Transverse colon (tissue), 4 donors: ENCODE results near the gene VMO1.

Experiments used
- EP300 ChIP-seq: sonication (generic); formaldehyde crosslinking; IDR thresholded peaks from one replicate; pipeline ENCODE4 v1.6.1; 2017; ENCODE audit warnings: antibody characterized with exemption, low read depth
- POLR2A ChIP-seq: fragments of 450-650 bp; IDR thresholded peaks from one replicate; pipeline ENCODE4 v1.6.1; 2016; ENCODE audit warnings: antibody characterized with exemption, mild to moderate bottlenecking, moderate library complexity
- POLR2AphosphoS5 ChIP-seq, 3 donors: sonication (generic); formaldehyde crosslinking; IDR thresholded peaks; one replicate each; pipeline ENCODE4 v1.6.1; 2016; ENCODE audit warnings: antibody characterized with exemption in 3 of 3
- TF ChIP-seq, protein P1 (sequence below), 5 experiments: fragments of 200-600 bp in 3 of 5; fragments of 450-650 bp in 2 of 5; sonication (generic) in 3 of 5; IDR thresholded peaks; 1 replicate in 2 of 5; 2 replicates in 3 of 5; pipeline ENCODE4 v1.5.1; 2016 to 2017; ENCODE audit warnings: antibody characterized with exemption in 5 of 5, inconsistent platforms in 3 of 5, mild to moderate bottlenecking in 2 of 5, moderate library complexity in 1 of 5

DNA sequence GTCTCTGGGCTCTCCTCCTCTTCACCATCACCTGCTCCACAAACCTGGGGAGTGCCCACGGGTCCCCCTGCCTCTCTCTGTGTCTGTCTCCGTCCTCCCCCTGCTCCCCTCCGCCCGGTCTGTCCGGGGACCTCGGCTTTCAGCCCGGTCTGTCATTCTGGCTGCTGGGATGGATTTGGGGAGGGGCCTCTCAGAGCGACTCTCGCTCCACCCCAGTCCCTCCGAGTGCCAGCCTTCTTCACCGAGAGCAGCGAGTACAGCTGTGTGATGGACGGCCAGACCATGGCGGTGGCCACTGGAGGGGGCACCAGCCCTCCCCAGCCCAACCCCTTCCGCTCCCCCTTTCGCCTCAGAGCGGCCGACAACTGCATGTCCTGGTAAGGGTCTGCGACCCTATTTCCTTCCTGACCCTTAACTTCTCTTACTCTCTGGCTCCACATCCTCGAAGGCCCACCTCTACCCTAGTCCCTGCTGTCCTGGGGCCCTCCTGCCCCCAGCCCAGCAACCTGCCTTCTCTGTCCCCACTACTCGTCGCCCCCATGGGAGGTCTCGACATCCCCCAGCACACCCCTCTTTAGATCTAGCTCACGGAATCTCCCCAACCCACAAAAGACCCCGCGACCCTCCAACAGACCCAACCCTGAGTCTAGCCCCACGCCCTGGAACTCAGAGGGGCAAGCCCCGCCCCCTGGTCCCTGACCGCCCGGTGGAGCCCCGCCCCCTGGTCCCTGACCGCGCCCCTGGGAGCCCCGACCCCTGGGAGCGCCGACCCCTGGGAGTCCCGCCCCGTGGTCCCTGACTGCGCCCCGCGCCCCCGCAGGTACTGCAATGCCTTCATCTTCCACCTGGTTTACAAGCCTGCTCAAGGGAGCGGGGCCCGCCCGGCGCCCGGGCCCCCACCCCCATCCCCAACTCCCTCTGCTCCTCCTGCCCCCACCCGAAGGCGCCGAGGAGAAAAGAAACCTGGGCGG, 40.9 kb downstream of the VMO1 start:
- TF ChIP-seq EP300 = no peak
- TF ChIP-seq, protein P1, sequence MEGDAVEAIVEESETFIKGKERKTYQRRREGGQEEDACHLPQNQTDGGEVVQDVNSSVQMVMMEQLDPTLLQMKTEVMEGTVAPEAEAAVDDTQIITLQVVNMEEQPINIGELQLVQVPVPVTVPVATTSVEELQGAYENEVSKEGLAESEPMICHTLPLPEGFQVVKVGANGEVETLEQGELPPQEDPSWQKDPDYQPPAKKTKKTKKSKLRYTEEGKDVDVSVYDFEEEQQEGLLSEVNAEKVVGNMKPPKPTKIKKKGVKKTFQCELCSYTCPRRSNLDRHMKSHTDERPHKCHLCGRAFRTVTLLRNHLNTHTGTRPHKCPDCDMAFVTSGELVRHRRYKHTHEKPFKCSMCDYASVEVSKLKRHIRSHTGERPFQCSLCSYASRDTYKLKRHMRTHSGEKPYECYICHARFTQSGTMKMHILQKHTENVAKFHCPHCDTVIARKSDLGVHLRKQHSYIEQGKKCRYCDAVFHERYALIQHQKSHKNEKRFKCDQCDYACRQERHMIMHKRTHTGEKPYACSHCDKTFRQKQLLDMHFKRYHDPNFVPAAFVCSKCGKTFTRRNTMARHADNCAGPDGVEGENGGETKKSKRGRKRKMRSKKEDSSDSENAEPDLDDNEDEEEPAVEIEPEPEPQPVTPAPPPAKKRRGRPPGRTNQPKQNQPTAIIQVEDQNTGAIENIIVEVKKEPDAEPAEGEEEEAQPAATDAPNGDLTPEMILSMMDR (IDR thresholded peaks at IDR 0.05) = no peak
- TF ChIP-seq POLR2A = no peak
- TF ChIP-seq POLR2AphosphoS5 (IDR thresholded peaks at IDR 0.05) = no peak
